Lung (tissue), 12 donors: ENCODE data around the gene CBX5. TPM values are rescaled to one million over a fixed set of nuclear protein-coding genes. Genes with fewer than 3 reads are reported as not detected.
"Not testable (repeated sequence)": the region's sequence is repeated elsewhere in the genome, so short reads cannot be mapped to it uniquely, and the experiment has no call there.

Source experiments
- ATAC-seq: fragments of 200-7000 bp; cut with Tn5 transposase; one replicate; pipeline ENCODE4 v1.9.1; 2020; ENCODE audit warnings: moderate number of reproducible peaks; ENCODE audit not compliant: insufficient read depth, low FRiP score
- DNase-seq, 3 donors: peaks; one replicate each; pipeline ENCODE4 v3.0.0-alpha.2; 2013 to 2017
- H3K27ac ChIP-seq, 2 donors: one replicate each; pipeline ENCODE4 v1.5.1; 2013; ENCODE audit warnings: mild to moderate bottlenecking in 2 of 2, moderate library complexity in 2 of 2, control low read depth in 1 of 2, inconsistent platforms in 1 of 2, low read depth in 1 of 2, low read length in 1 of 2
- H3K27me3 ChIP-seq, 3 donors: one replicate each; pipeline ENCODE4 v1.5.1; 2013; ENCODE audit warnings: low read length in 2 of 3; ENCODE audit not compliant: control insufficient read depth in 3 of 3, insufficient read depth in 3 of 3
- H3K36me3 ChIP-seq, 4 donors: one replicate each; pipeline ENCODE4 v1.5.1; 2013; ENCODE audit warnings: low read length in 4 of 4, mild to moderate bottlenecking in 1 of 4, moderate library complexity in 1 of 4; ENCODE audit not compliant: control insufficient read depth in 4 of 4, insufficient read depth in 4 of 4
- H3K4me1 ChIP-seq, 5 donors: one replicate each; pipeline ENCODE4 v1.5.1; 2013; ENCODE audit warnings: low read length in 5 of 5, mild to moderate bottlenecking in 2 of 5, moderate library complexity in 1 of 5; ENCODE audit not compliant: control insufficient read depth in 5 of 5, insufficient read depth in 5 of 5
- H3K4me3 ChIP-seq: one replicate; pipeline ENCODE4 v1.5.1; 2013; ENCODE audit warnings: mild to moderate bottlenecking, control low read depth, moderate library complexity
- H3K9ac ChIP-seq, 2 donors: one replicate each; pipeline ENCODE4 v1.5.1; 2013; ENCODE audit warnings: low read length in 2 of 2, control low read depth in 1 of 2; ENCODE audit not compliant: insufficient read depth in 1 of 2
- H3K9me3 ChIP-seq, 4 donors: one replicate each; pipeline ENCODE4 v1.5.1; 2013; ENCODE audit warnings: low read length in 3 of 4, mild to moderate bottlenecking in 1 of 4, moderate library complexity in 1 of 4; ENCODE audit not compliant: control insufficient read depth in 4 of 4, insufficient read depth in 3 of 4
- CTCF ChIP-seq: IDR thresholded peaks from 2 replicates; pipeline ENCODE4 v1.5.1; 2012; ENCODE audit warnings: mild to moderate bottlenecking; ENCODE audit errors: control extremely low read depth, extremely low read depth
- WGBS, 2 donors: extraction: QIAGEN DNeasy Blood & Tissue Kit; methylation state at CpG; one replicate each; pipeline ENCODE4 v1.1.7; 2013; 5-methylcytosine and 5-hydroxymethylcytosine counted together
- polyA plus RNA-seq, 2 donors: library from polyadenylated mRNA; stranded (reverse); fragments of 200-250 nt; gene quantifications; one replicate each; pipeline ENCODE4 v1.2.1, GENCODE V29; 2013
- total RNA-seq, 2 donors: library from RNA; depleted of rRNA in 1 of 2; stranded (reverse); fragments of >200 nt in 1 of 2; gene quantifications; one replicate each; pipeline ENCODE4 v1.2.1, GENCODE V29; 2014 to 2021
- donor health status: control.
- donor health status: control.
- donor health status: Bipolar disorder and iron deficiency.
- donor health status: healthy.
- donor health status: DM: yes; HTN: yes; CAD: no.

The CBX5 gene
- total and polyA plus RNA-seq, 4 donors: 8.3 to 78.3 (median 30.3) TPM

- TF ChIP-seq CTCF: peak; percentile 72
- Histone ChIP-seq H3K9me3 (no peaks in the 10 kb centered on the region), H3K9ac (peak within 1 kb of the TSS; percentile 52 to 100), H3K27me3 (no peaks in the 10 kb centered on the region), H3K4me1 (peaks cover 0 to 5% (median 5%) of the 10 kb centered on the region in 5 donors), H3K27ac (peak within 1 kb of the TSS; percentile 77 to 93), H3K4me3 (peak within 1 kb of the TSS; percentile 76), H3K36me3 (peaks cover 0 to 6% (median 0%) of the 10 kb centered on the region in 4 donors)
- 0 to 1% methylated on average over 34 of the region's 34 CpGs for WGBS, 2 donors
- peak; percentile 98 to 100 (median 100) for DNase-seq
- peak; percentile 96 for ATAC-seq
Measured at GRCh38 chr12:54324617-54325441, 44.9 kb upstream of the CBX5 start, which contains the start of gene COPZ1. Gene COPZ1 (plus strand): TSS chr12:54325131. CDS start chr12:54325164, 33 bp downstream.

- H3K27ac ChIP-seq: no peak overlapping the region
- no peak for TF ChIP-seq CTCF
- ATAC-seq (no peak), DNase-seq (no peak)
- H3K36me3 ChIP-seq: peaks cover 0 to 6% (median 0%) of the 10 kb centered on the region in 4 donors
- WGBS, 2 donors: 94% methylated on average over 5 of the region's 5 CpGs
- peaks cover 0 to 3% (median 0%) of the 10 kb centered on the region in 5 donors for H3K4me1 ChIP-seq
- H3K4me3 ChIP-seq: no peak overlapping the region
- H3K9ac ChIP-seq: no peak overlapping the region
- no peaks in the 10 kb centered on the region for H3K27me3 ChIP-seq
- no peaks in the 10 kb centered on the region for H3K9me3 ChIP-seq
Measured at GRCh38 chr12:54321363-54321762, 41.4 kb upstream of the CBX5 start.

- not testable (repeated sequence) for ATAC-seq, H3K27ac ChIP-seq, H3K4me1 ChIP-seq, DNase-seq, H3K36me3 ChIP-seq, H3K9ac ChIP-seq, H3K4me3 ChIP-seq, H3K27me3 ChIP-seq, H3K9me3 ChIP-seq
- 83 to 99% methylated on average over 7 of the region's 7 CpGs for WGBS, 2 donors
Measured at GRCh38 chr12:54312309-54312708, 32.4 kb upstream of the CBX5 start.

GRCh38 chr12:54311051-54311450 is 31.1 kb upstream of the CBX5 start:
- no peaks in the 10 kb centered on the region for H3K9me3 ChIP-seq
- H3K27ac ChIP-seq: no peak overlapping the region
- 53 to 67% methylated on average over 2 of the region's 2 CpGs for WGBS, 2 donors

More at GRCh38 chr12:54311051-54311450, 31.1 kb upstream of the CBX5 start:
- no peak for TF ChIP-seq CTCF
- DNase-seq: no peak
- Histone ChIP-seq H3K4me1 (peaks cover 0 to 5% (median 0%) of the 10 kb centered on the region in 5 donors), H3K4me3 (no peak overlapping the region), H3K27me3 (no peaks in the 10 kb centered on the region), H3K9ac (no peak overlapping the region), H3K36me3 (no peaks in the 10 kb centered on the region)
- no peak for ATAC-seq
